A673 (cell line): ENCODE measurements around the gene CST5.

Experiments
- EZH2 ChIP-seq: fragments of 200-600 bp; sonication (generic); IDR thresholded peaks from 2 replicates; pipeline ENCODE4 v1.6.1; 2017; ENCODE audit warnings: borderline replicate concordance, low read depth, mild to moderate bottlenecking, mixed read lengths, antibody characterized with exemption, low read length; ENCODE audit not compliant: poor library complexity, severe bottlenecking
- TF ChIP-seq, protein P1 (sequence below): fragments of 300-800, 200-600 bp; sonication (generic); conservative IDR thresholded peaks from 2 replicates; pipeline ENCODE4 v1.5.1; 2017; ENCODE audit warnings: low read depth, mild to moderate bottlenecking, antibody characterized with exemption, low read length, moderate library complexity, mixed read lengths

DNA sequence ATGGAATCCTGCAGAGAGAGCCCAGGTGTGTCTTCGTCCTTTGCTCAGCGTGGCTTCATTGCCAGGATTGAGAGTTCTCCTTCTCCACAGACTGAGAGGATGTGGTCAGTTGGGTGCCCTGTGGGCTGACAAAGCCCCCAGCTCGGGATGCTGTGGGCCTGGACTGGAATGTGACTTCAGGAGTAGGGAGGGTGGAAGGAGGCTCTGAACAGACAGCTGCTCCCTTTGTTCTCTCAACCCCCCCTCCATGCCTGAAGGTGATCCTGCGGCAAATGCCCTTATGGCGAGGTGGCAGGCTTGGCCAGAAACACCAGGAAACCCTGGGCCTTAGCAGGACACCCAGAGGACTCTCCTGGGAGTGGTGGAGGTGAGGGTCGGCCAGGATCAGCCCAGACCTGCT, 1.8 kb upstream of the CST5 start:
- TF ChIP-seq, protein P1, sequence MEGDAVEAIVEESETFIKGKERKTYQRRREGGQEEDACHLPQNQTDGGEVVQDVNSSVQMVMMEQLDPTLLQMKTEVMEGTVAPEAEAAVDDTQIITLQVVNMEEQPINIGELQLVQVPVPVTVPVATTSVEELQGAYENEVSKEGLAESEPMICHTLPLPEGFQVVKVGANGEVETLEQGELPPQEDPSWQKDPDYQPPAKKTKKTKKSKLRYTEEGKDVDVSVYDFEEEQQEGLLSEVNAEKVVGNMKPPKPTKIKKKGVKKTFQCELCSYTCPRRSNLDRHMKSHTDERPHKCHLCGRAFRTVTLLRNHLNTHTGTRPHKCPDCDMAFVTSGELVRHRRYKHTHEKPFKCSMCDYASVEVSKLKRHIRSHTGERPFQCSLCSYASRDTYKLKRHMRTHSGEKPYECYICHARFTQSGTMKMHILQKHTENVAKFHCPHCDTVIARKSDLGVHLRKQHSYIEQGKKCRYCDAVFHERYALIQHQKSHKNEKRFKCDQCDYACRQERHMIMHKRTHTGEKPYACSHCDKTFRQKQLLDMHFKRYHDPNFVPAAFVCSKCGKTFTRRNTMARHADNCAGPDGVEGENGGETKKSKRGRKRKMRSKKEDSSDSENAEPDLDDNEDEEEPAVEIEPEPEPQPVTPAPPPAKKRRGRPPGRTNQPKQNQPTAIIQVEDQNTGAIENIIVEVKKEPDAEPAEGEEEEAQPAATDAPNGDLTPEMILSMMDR, result no peak
- TF ChIP-seq EZH2, result no peak
